Type B pancreatic cell (in vitro differentiated cells): Measurements from ENCODE around the gene CAPNS1. TPM values are rescaled to one million over a fixed set of nuclear protein-coding genes. Genes with fewer than 3 reads are reported as not detected.

Experiments
- DNase-seq: peaks from one replicate; pipeline ENCODE4 v3.0.0; 2021; ENCODE audit warnings: mixed read lengths; ENCODE audit not compliant: unreplicated experiment; ENCODE audit errors: extremely low spot score
- H3K27ac Mint-ChIP-seq: 2 replicates; pipeline ENCODE4 v1.8.0; 2021; ENCODE audit warnings: mild to moderate bottlenecking, mixed read lengths
- H3K27me3 Mint-ChIP-seq: 2 replicates; pipeline ENCODE4 v1.8.0; 2021; ENCODE audit warnings: mixed read lengths
- H3K36me3 Mint-ChIP-seq: 2 replicates; pipeline ENCODE4 v1.8.0; 2021; ENCODE audit warnings: mixed read lengths
- H3K4me1 Mint-ChIP-seq: one replicate; pipeline ENCODE4 v1.8.0; 2021; ENCODE audit warnings: mixed read lengths; ENCODE audit not compliant: unreplicated experiment
- H3K4me3 Mint-ChIP-seq: 2 replicates; pipeline ENCODE4 v1.8.0; 2021; ENCODE audit warnings: mild to moderate bottlenecking, mixed read lengths
- H3K9me3 Mint-ChIP-seq: 2 replicates; pipeline ENCODE4 v1.8.0; 2021; ENCODE audit warnings: mixed read lengths
- long read RNA-seq: library from polyadenylated mRNA; unstranded; transcript quantifications from one replicate; pipeline ENCODE4 v2.0.0, GENCODE V29; 2020
- total RNA-seq: library from RNA; stranded (reverse); gene quantifications from 2 replicates; pipeline ENCODE4 v1.2.1, GENCODE V29; 2021; ENCODE audit warnings: low replicate concordance
- TF ChIP-seq, protein P1 (sequence below): fragments of 200-600 bp; sonication (generic); conservative IDR thresholded peaks from 2 replicates; pipeline ENCODE4 v1.5.0; 2021; ENCODE audit warnings: antibody characterized with exemption, mild to moderate bottlenecking

CAPNS1 gene
- total RNA-seq = 426 and 510 TPM in 2 replicates
- long read RNA-seq, partial matches to known transcripts = 4 of 6 reads
- long read RNA-seq, other reads (novel, unspliced or antisense) = 2 of 6 reads

DNA sequence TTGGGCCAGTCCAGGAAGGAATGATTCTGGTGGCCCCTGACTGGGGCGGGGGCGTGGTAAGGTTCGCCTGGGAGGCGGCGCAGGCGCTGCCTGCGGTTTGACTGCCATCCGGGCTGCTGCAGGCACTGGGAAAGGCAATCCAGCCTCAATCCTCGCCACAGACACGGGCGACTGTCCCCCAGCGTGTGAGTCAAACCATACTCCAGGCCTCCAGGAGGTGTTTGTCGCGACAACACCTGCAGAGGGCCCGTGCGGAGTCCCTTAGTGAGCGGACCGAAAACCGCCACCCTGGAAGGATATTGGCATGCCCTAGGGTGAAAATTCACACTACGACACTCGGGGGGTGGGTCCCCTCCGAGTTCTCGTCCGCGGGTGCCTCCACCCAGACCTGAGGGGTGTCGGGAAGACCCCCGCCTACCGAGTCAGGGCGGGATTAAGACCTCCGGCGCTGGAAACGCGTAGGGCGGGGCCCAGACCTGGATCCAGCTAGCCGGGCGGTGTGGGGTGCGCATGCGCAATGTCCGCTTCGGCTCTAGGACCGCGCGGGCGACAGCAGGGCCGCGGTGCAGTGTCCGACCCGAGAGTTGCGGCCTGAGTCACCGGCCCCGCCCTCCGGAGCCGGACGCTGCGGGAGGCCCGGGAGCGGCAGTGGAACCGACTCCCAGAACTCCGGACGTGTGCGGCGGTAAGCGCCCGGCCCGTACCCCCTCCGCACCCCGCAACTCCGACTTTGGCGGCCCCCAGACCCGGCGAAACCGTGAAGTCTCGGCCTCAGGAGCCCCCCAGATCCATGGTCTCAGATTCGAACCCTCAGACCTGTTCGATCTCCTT is at the start of gene CAPNS1:
CAPNS1 (plus strand) TSS at position 594 of the 831 bp plus-strand sequence. CDS start 946 bp downstream, outside the sequence.
- TF ChIP-seq, protein P1, sequence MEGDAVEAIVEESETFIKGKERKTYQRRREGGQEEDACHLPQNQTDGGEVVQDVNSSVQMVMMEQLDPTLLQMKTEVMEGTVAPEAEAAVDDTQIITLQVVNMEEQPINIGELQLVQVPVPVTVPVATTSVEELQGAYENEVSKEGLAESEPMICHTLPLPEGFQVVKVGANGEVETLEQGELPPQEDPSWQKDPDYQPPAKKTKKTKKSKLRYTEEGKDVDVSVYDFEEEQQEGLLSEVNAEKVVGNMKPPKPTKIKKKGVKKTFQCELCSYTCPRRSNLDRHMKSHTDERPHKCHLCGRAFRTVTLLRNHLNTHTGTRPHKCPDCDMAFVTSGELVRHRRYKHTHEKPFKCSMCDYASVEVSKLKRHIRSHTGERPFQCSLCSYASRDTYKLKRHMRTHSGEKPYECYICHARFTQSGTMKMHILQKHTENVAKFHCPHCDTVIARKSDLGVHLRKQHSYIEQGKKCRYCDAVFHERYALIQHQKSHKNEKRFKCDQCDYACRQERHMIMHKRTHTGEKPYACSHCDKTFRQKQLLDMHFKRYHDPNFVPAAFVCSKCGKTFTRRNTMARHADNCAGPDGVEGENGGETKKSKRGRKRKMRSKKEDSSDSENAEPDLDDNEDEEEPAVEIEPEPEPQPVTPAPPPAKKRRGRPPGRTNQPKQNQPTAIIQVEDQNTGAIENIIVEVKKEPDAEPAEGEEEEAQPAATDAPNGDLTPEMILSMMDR = peak; percentile 54
- Mint-ChIP-seq H3K4me1 (peaks cover 9% of the 10 kb centered on the region), H3K27ac (peak within 1 kb of the TSS; percentile 98), H3K4me3 (peak within 1 kb of the TSS; percentile 92), H3K9me3 (peaks cover 5% of the 10 kb centered on the region), H3K27me3 (no peaks in the 10 kb centered on the region), H3K36me3 (peaks cover 16% of the 10 kb centered on the region)
- DNase-seq = peak; percentile 98

DNA sequence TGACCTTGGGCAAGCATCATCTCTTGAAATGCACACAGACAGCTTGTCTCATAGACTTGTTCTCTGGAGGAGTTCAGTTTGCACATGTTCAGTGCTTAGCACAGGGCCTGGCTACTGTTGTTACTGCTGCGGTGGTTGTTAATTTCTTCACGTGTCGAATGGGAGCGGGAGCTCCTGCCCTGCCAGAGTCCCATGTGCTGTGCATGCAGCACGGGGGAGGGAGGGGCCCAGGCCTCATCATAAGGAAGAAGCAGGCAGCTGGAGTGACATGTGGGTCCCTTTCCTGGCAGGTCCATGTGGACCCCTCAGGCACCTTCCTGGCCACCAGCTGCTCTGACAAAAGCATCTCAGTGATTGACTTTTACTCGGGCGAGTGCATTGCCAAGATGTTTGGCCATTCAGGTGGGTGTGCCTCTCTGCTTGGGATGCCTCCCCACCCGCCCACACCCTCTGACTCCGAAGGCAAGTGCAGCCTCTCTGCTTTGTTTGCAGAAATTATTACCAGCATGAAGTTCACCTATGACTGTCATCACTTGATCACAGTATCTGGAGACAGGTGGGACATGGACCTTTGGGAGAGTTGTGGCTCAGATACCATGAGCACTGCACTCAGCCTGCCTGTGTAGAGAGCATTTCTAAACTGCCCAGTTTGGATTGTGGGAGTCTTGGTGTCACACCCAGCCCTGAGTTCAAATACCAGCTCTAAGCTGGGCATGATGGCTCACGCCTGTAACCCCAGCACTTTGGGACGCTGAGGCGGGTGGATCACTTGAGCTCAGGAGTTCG is 48.8 kb upstream of the CAPNS1 start:
- Mint-ChIP-seq H3K27ac (peak overlapping the region; percentile 73), H3K4me3 (no peak overlapping the region), H3K4me1 (no peaks in the 10 kb centered on the region), H3K36me3 (peaks cover 3% of the 10 kb centered on the region), H3K27me3 (no peaks in the 10 kb centered on the region), H3K9me3 (no peaks in the 10 kb centered on the region)
- TF ChIP-seq, protein P1 = no peak
- DNase-seq = no peak

DNA sequence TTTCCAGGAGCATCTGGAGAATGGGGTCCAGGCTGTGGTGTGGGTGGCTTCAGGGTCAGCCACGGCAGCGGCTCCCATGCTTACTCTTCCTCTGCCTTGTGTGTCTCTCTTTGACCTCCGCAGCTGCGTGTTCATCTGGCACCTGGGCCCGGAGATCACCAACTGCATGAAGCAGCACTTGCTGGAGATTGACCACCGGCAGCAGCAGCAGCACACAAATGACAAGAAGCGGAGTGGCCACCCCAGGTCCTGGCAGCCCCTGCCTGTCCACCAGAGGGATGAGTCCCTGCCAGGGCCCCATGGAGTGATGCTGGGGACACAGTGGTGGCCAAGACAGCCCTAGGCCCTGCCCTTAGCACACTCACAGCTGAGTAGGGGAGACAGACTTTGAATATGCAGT is 47.3 kb upstream of the CAPNS1 start:
- TF ChIP-seq, protein P1 = no peak
- Mint-ChIP-seq H3K9me3 (no peaks in the 10 kb centered on the region), H3K27ac (no peak overlapping the region), H3K36me3 (peaks cover 3% of the 10 kb centered on the region), H3K4me1 (no peaks in the 10 kb centered on the region), H3K27me3 (no peaks in the 10 kb centered on the region), H3K4me3 (no peak overlapping the region)
- no peak for DNase-seq

DNA sequence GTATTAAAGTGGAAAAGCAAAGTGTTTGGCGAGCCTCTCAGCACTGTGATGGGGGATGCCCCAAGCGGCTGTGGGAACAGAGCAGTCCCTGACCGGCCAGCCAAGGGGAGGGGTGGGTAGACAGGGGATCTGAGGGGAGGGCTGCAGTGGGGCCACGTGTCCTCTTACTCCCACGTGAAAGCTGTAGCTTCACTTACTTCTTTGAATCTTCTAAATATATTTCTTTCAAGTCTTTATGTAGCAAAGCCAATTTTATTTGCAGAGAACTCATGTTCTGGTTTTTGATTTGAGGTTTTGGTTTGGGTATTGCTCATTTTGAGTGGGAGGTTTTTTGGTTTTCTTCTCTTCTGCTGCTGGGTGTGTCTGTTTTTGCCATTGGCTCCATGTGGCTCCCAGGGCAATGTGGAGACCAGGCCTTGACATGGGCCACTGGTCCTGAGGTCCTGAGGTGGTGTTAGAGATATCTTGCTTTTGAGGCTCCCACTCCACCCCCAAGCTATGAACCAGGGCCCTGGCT is 46.7 kb upstream of the CAPNS1 start:
- no peaks in the 10 kb centered on the region for H3K4me1 Mint-ChIP-seq

DNA sequence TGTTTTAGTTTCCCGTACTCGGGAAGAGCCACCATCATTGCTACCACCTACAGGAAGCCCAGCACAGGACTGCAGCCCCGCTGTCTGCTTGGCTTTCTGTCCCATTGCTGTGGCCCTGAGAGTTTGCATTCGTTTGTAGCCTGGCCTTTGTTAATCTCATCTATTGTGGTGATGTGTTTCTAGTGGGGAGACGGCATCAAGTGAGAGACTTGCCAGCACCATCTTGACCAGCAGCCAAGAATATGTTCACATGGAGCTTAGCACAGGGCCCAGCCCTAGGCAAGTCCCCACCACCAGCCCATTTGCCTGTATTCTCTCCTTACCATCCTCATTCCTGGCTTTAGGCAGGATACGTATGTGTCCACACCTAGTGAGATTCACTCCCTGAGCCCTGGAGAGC is 46.2 kb upstream of the CAPNS1 start:
- Mint-ChIP-seq H3K27ac (no peak overlapping the region), H3K4me3 (no peak overlapping the region), H3K9me3 (no peaks in the 10 kb centered on the region), H3K4me1 (no peaks in the 10 kb centered on the region), H3K27me3 (no peaks in the 10 kb centered on the region), H3K36me3 (peaks cover 3% of the 10 kb centered on the region)
- TF ChIP-seq, protein P1 = no peak
- no peak for DNase-seq

More for the DNA sequence above, 46.7 kb upstream of the CAPNS1 start:
- Mint-ChIP-seq H3K27me3 (no peaks in the 10 kb centered on the region), H3K9me3 (no peaks in the 10 kb centered on the region), H3K36me3 (peaks cover 3% of the 10 kb centered on the region), H3K4me3 (no peak overlapping the region), H3K27ac (no peak overlapping the region)
- TF ChIP-seq, protein P1 = no peak
- no peak for DNase-seq
